ENCODE data around the gene ZIC4. TPM values are rescaled to one million over a fixed set of nuclear protein-coding genes. Genes with fewer than 3 reads are reported as not detected.

Gene ZIC4
- total and polyA plus RNA-seq, 4 donors: 0.09 to 1.4 (median 0.37) TPM

- intact Hi-C loops (cut with DNase I): no loop called here
- no peak for ATAC-seq (ENCODE audit: low FRiP score)
- DNase-seq: no peak
- peaks cover 0 to 4% of the 10 kb centered on the region in 2 donors for H3K27me3 ChIP-seq (ENCODE audit: control insufficient read depth in 1 of 2, insufficient read depth in 2 of 2, low read length in 1 of 2)
- H3K4me3 ChIP-seq (ENCODE audit: low read length in 2 of 2): no peak overlapping the region
- H3K27ac ChIP-seq (ENCODE audit: low read depth in 1 of 2, low read length in 2 of 2): no peak overlapping the region
- no peaks in the 10 kb centered on the region for H3K4me1 ChIP-seq (ENCODE audit: control insufficient read depth in 1 of 2, insufficient read depth in 2 of 2, low read length in 2 of 2)
- no peaks in the 10 kb centered on the region for H3K36me3 ChIP-seq (ENCODE audit: control insufficient read depth in 1 of 2, insufficient read depth in 2 of 2, low read length in 1 of 2)
- 9 to 10% methylated on average over 17 of the region's 17 CpGs for WGBS, 2 donors
- no peaks in the 10 kb centered on the region for H3K9me3 ChIP-seq (ENCODE audit: control insufficient read depth, low read length)
Observed at GRCh38 chr3:147396712-147397046, 9.7 kb downstream of the ZIC4 start.

- intact Hi-C loops (cut with DNase I): no loop called here
- Histone ChIP-seq H3K9me3 (ENCODE audit: control insufficient read depth, low read length) (no peaks in the 10 kb centered on the region), H3K27me3 (ENCODE audit: control insufficient read depth in 1 of 2, insufficient read depth in 2 of 2, low read length in 1 of 2) (peaks cover 0 to 4% of the 10 kb centered on the region in 2 donors), H3K4me3 (ENCODE audit: low read length in 2 of 2) (no peak overlapping the region), H3K4me1 (ENCODE audit: control insufficient read depth in 1 of 2, insufficient read depth in 2 of 2, low read length in 2 of 2) (no peaks in the 10 kb centered on the region), H3K27ac (ENCODE audit: low read depth in 1 of 2, low read length in 2 of 2) (no peak overlapping the region), H3K36me3 (ENCODE audit: control insufficient read depth in 1 of 2, insufficient read depth in 2 of 2, low read length in 1 of 2) (no peaks in the 10 kb centered on the region)
- 7 to 8% methylated on average over 62 to 65 of the region's 65 CpGs for WGBS, 2 donors
- no peak for ATAC-seq (ENCODE audit: low FRiP score)
- no peak for DNase-seq
Observed at GRCh38 chr3:147395899-147396711, 10.2 kb downstream of the ZIC4 start.

GRCh38 chr3:147394884-147395225 is 11.5 kb downstream of the ZIC4 start:
- intact Hi-C loops (cut with DNase I): no loop called here
- no peak for ATAC-seq (ENCODE audit: low FRiP score)
- 33 to 39% methylated on average over 5 of the region's 5 CpGs for WGBS, 2 donors

GRCh38 chr3:147393943-147394883 is 12.1 kb downstream of the ZIC4 start:
- ATAC-seq (ENCODE audit: low FRiP score) (no peak), DNase-seq (no peak)
- Histone ChIP-seq H3K27ac (ENCODE audit: low read depth in 1 of 2, low read length in 2 of 2) (no peak overlapping the region), H3K9me3 (ENCODE audit: control insufficient read depth, low read length) (peaks cover 2% of the 10 kb centered on the region), H3K4me3 (ENCODE audit: low read length in 2 of 2) (no peak overlapping the region), H3K4me1 (ENCODE audit: control insufficient read depth in 1 of 2, insufficient read depth in 2 of 2, low read length in 2 of 2) (no peaks in the 10 kb centered on the region), H3K27me3 (ENCODE audit: control insufficient read depth in 1 of 2, insufficient read depth in 2 of 2, low read length in 1 of 2) (peaks cover 0 to 4% of the 10 kb centered on the region in 2 donors), H3K36me3 (ENCODE audit: control insufficient read depth in 1 of 2, insufficient read depth in 2 of 2, low read length in 1 of 2) (no peaks in the 10 kb centered on the region)
- WGBS, 2 donors: 19 to 25% methylated on average over 31 of the region's 31 CpGs
- intact Hi-C loops (cut with DNase I): no loop called here

More at GRCh38 chr3:147394884-147395225, 11.5 kb downstream of the ZIC4 start:
- H3K27ac ChIP-seq (ENCODE audit: low read depth in 1 of 2, low read length in 2 of 2): no peak overlapping the region
- no peaks in the 10 kb centered on the region for H3K4me1 ChIP-seq (ENCODE audit: control insufficient read depth in 1 of 2, insufficient read depth in 2 of 2, low read length in 2 of 2)
- no peak for DNase-seq
- peaks cover 0 to 4% of the 10 kb centered on the region in 2 donors for H3K27me3 ChIP-seq (ENCODE audit: control insufficient read depth in 1 of 2, insufficient read depth in 2 of 2, low read length in 1 of 2)
- H3K9me3 ChIP-seq (ENCODE audit: control insufficient read depth, low read length): peaks cover 2% of the 10 kb centered on the region
- H3K36me3 ChIP-seq (ENCODE audit: control insufficient read depth in 1 of 2, insufficient read depth in 2 of 2, low read length in 1 of 2): no peaks in the 10 kb centered on the region
- no peak overlapping the region for H3K4me3 ChIP-seq (ENCODE audit: low read length in 2 of 2)

GRCh38 chr3:147393261-147393942 is 12.9 kb downstream of the ZIC4 start:
- DNase-seq (peak in 1 of 2 donors; percentile 74), ATAC-seq (ENCODE audit: low FRiP score) (no peak)
- Histone ChIP-seq H3K27ac (ENCODE audit: low read depth in 1 of 2, low read length in 2 of 2) (no peak overlapping the region), H3K36me3 (ENCODE audit: control insufficient read depth in 1 of 2, insufficient read depth in 2 of 2, low read length in 1 of 2) (no peaks in the 10 kb centered on the region), H3K9me3 (ENCODE audit: control insufficient read depth, low read length) (peaks cover 2% of the 10 kb centered on the region), H3K4me1 (ENCODE audit: control insufficient read depth in 1 of 2, insufficient read depth in 2 of 2, low read length in 2 of 2) (no peaks in the 10 kb centered on the region), H3K4me3 (ENCODE audit: low read length in 2 of 2) (peak overlapping the region; percentile 9 to 13), H3K27me3 (ENCODE audit: control insufficient read depth in 1 of 2, insufficient read depth in 2 of 2, low read length in 1 of 2) (peaks cover 0 to 4% of the 10 kb centered on the region in 2 donors)
- intact Hi-C loops (cut with DNase I): no loop called here
- WGBS, 2 donors: 4 to 6% methylated on average over 52 to 54 of the region's 54 CpGs

GRCh38 chr3:147392625-147392946 is 13.8 kb downstream of the ZIC4 start:
- H3K4me1 ChIP-seq (ENCODE audit: control insufficient read depth in 1 of 2, insufficient read depth in 2 of 2, low read length in 2 of 2): no peaks in the 10 kb centered on the region
- peaks cover 2% of the 10 kb centered on the region for H3K9me3 ChIP-seq (ENCODE audit: control insufficient read depth, low read length)
- H3K27me3 ChIP-seq (ENCODE audit: control insufficient read depth in 1 of 2, insufficient read depth in 2 of 2, low read length in 1 of 2): peaks cover 0 to 6% of the 10 kb centered on the region in 2 donors
- intact Hi-C loops (cut with DNase I): no loop called here
- no peak for ATAC-seq (ENCODE audit: low FRiP score)
- WGBS, 2 donors: 5 to 7% methylated on average over 15 of the region's 15 CpGs
- H3K27ac ChIP-seq (ENCODE audit: low read depth in 1 of 2, low read length in 2 of 2): no peak overlapping the region
- no peak for DNase-seq
- H3K4me3 ChIP-seq (ENCODE audit: low read length in 2 of 2): no peak overlapping the region
- no peaks in the 10 kb centered on the region for H3K36me3 ChIP-seq (ENCODE audit: control insufficient read depth in 1 of 2, insufficient read depth in 2 of 2, low read length in 1 of 2)

- Histone ChIP-seq H3K27me3 (ENCODE audit: control insufficient read depth in 1 of 2, insufficient read depth in 2 of 2, low read length in 1 of 2) (peaks cover 0 to 6% of the 10 kb centered on the region in 2 donors), H3K36me3 (ENCODE audit: control insufficient read depth in 1 of 2, insufficient read depth in 2 of 2, low read length in 1 of 2) (no peaks in the 10 kb centered on the region), H3K4me3 (ENCODE audit: low read length in 2 of 2) (peak overlapping the region in 1 of 2 donors; percentile 44), H3K27ac (ENCODE audit: low read depth in 1 of 2, low read length in 2 of 2) (no peak overlapping the region), H3K4me1 (ENCODE audit: control insufficient read depth in 1 of 2, insufficient read depth in 2 of 2, low read length in 2 of 2) (no peaks in the 10 kb centered on the region), H3K9me3 (ENCODE audit: control insufficient read depth, low read length) (peaks cover 2% of the 10 kb centered on the region)
- whole genome bisulfite sequencing, 2 donors: 2 to 3% methylated on average over 51 of the region's 51 CpGs
- DNase-seq: peak in 1 of 2 donors; percentile 78
- peak; percentile 37 for ATAC-seq (ENCODE audit: low FRiP score)
- intact Hi-C loops (cut with DNase I): no loop called here
Observed at GRCh38 chr3:147391781-147392624, 14.3 kb downstream of the ZIC4 start.

All from aorta (tissue), 5 donors.